GM12864 (cell line): ENCODE measurements around the gene PLEKHA6.

ENCODE experiments used
- DNase-seq: peaks from one replicate; pipeline ENCODE4 v3.0.0-alpha.2; 2011; ENCODE audit warnings: low read depth
- H3K4me3 ChIP-seq: 2 replicates; pipeline ENCODE4 v1.5.1; 2011; ENCODE audit warnings: mild to moderate bottlenecking, low read depth, low read length, control low read depth
- TF ChIP-seq, protein P1 (sequence below): IDR thresholded peaks from 2 replicates; pipeline ENCODE4 v1.5.1; 2011; ENCODE audit warnings: low read depth, mild to moderate bottlenecking, moderate library complexity, low read length, control low read depth, inconsistent platforms; ENCODE audit errors: missing control alignments

The PLEKHA6 gene

DNA sequence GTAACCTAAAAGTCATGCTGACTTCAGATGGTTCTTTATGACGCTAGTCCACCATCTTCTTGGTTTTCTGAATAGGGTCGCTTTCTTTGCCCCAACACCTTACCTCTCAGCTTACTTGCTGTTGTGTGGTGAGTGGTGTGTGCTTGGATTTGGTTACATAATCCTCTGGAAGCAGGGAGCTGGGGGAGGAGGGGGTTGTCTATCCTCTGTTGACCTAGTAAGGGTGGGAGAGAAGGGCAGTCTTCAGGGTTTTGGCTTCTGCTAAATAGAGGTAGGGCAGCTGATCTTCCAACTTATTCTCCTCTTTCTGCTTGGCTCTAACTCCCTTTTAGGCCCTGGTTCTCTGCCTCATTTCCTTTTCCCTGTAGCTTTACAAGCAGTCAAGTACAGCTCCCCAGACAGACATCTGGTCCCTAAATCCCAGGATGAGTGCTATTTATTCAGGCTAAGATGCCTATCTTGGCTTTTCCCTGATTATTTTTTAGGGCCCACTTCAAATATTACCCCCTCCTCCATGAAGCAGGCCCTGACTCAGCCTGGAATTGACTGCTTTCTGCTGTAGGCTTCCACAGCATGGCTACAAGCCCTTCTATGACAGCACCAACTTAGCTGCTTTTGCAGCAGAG lies 187.2 kb downstream of the PLEKHA6 start:
- no peak for DNase-seq
- no peak overlapping the region for H3K4me3 ChIP-seq
- TF ChIP-seq, protein P1, sequence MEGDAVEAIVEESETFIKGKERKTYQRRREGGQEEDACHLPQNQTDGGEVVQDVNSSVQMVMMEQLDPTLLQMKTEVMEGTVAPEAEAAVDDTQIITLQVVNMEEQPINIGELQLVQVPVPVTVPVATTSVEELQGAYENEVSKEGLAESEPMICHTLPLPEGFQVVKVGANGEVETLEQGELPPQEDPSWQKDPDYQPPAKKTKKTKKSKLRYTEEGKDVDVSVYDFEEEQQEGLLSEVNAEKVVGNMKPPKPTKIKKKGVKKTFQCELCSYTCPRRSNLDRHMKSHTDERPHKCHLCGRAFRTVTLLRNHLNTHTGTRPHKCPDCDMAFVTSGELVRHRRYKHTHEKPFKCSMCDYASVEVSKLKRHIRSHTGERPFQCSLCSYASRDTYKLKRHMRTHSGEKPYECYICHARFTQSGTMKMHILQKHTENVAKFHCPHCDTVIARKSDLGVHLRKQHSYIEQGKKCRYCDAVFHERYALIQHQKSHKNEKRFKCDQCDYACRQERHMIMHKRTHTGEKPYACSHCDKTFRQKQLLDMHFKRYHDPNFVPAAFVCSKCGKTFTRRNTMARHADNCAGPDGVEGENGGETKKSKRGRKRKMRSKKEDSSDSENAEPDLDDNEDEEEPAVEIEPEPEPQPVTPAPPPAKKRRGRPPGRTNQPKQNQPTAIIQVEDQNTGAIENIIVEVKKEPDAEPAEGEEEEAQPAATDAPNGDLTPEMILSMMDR, result no peak

DNA sequence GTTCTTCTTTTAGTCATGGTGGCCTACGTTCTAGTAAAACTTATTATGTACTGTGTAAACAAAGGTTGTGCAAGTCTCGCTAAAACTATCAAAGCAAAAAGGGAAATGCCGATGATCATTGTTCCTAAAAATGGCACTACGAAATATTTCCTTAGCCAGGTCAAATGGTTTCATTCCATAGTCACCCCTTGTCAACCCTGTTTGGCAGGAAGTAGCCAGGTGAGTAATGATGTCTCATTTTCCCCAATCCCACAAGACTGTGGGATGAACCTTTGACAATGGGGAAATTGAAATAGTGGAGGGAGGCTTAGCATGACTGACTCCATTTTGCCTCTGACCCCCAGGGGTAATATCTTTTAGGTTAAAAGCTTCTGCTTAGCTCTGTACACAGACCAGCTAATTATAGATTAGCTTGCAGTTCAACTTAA lies 188.0 kb downstream of the PLEKHA6 start:
- TF ChIP-seq, protein P1, result no peak
- DNase-seq, result no peak

DNA sequence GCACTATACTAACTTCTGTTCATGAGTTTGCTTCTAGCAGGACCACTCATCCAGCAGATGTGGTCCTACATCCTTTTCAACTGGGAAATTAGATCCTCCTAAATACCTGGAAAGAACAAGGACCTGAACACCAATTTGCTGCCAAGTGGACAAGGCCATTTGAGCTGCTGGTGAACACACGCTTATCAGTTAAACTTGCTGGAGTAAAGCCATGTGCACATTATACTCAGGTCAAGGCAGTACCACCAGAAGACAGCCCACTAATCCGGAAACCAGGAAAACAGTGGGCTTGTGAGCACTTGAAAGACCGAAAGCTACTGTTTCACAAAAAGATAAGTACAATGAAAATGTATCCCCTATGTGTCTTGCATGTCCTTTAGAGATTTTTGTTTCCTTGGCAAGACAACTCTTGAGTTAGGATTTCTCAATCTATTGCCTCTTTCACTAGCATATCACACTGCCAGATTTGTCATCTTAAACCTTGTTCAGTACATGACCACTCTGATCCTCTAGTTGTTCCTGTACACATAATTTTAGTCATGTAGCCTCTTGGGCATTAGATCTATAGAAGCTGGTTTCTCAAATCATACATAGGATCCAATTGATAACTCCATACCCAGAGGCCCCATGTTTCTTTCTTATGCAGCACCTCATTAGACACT lies 189.1 kb downstream of the PLEKHA6 start:
- TF ChIP-seq, protein P1, result no peak
- no peak for DNase-seq
- H3K4me3 ChIP-seq, result no peak overlapping the region

More for the DNA sequence above, 188.0 kb downstream of the PLEKHA6 start:
- no peak overlapping the region for H3K4me3 ChIP-seq

DNA sequence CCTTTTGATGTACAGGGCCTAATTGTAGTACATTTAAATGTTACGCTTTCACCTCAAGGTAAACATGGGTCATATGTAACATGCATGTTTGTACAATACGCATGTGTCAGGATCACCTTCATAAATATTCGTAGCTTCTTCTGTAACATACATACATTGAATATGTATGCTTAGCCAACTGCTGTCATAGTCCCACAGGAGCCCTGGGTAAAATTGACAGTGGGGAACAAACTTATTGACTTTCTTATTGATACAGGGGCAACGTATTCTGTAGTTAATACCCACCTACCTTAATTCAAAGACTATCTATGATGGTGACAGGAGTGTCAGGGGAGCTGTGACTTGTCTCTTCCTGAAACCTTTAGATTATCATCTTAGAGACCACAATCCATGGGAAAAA lies 189.9 kb downstream of the PLEKHA6 start:
- TF ChIP-seq, protein P1, result no peak
- H3K4me3 ChIP-seq, result no peak overlapping the region
- no peak for DNase-seq
